Osteoblast (primary cell): ENCODE measurements around the gene ELMOD2. TPM values are rescaled to one million over a fixed set of nuclear protein-coding genes. Genes with fewer than 3 reads are reported as not detected.

Experiments
- DNase-seq: peaks from one replicate; pipeline ENCODE4 v3.0.0; 2011; ENCODE audit warnings: low spot score, mixed read lengths; ENCODE audit not compliant: insufficient read length; ENCODE audit errors: missing footprints
- H2AFZ ChIP-seq: 2 replicates; pipeline ENCODE4 v1.6.0; 2011; ENCODE audit warnings: mild to moderate bottlenecking, low read length
- H3K27ac ChIP-seq: 2 replicates; pipeline ENCODE4 v1.5.1; 2011; ENCODE audit warnings: mild to moderate bottlenecking, low read depth, low read length, moderate library complexity
- H3K27me3 ChIP-seq: 2 replicates; pipeline ENCODE4 v1.6.0; 2012; ENCODE audit warnings: mild to moderate bottlenecking, control low read depth, inconsistent platforms, low read length, moderate library complexity; ENCODE audit not compliant: insufficient read depth
- H3K36me3 ChIP-seq: 2 replicates; pipeline ENCODE4 v1.5.1; 2011; ENCODE audit warnings: mild to moderate bottlenecking, low read length, control low read depth, moderate library complexity; ENCODE audit not compliant: insufficient read depth
- H3K4me1 ChIP-seq: 2 replicates; pipeline ENCODE4 v1.5.1; 2011; ENCODE audit warnings: mild to moderate bottlenecking, low read length, control low read depth, moderate library complexity; ENCODE audit not compliant: insufficient read depth
- H3K4me2 ChIP-seq: 2 replicates; pipeline ENCODE4 v1.6.0; 2011; ENCODE audit warnings: mild to moderate bottlenecking, low read length; ENCODE audit not compliant: insufficient read depth
- H3K4me3 ChIP-seq: fragments of 200-600 bp; sonication (generic); 3 replicates; pipeline ENCODE4 v1.5.1; 2012; ENCODE audit warnings: mild to moderate bottlenecking, low read length, inconsistent platforms; ENCODE audit not compliant: insufficient read depth
- H3K79me2 ChIP-seq: 2 replicates; pipeline ENCODE4 v1.6.0; 2012; ENCODE audit warnings: mild to moderate bottlenecking, low read length, control low read depth, inconsistent platforms; ENCODE audit not compliant: insufficient read depth
- H3K9me3 ChIP-seq: 2 replicates; pipeline ENCODE4 v1.5.1; 2011; ENCODE audit warnings: low read depth, low read length, control low read depth
- H4K20me1 ChIP-seq: 2 replicates; pipeline ENCODE4 v1.6.0; 2012; ENCODE audit warnings: mild to moderate bottlenecking, low read length, control low read depth; ENCODE audit not compliant: insufficient read depth
- CTCF ChIP-seq: IDR thresholded peaks from 2 replicates; pipeline ENCODE4 v1.5.1; 2011; ENCODE audit warnings: mild to moderate bottlenecking, low read depth, low read length, moderate library complexity; ENCODE audit errors: extremely low read depth
- total RNA-seq: library from RNA; depleted of rRNA; stranded (reverse); fragments of >200 nt; gene quantifications from 2 replicates; pipeline ENCODE4 v1.2.3, GENCODE V29; 2012

ELMOD2 gene
- total RNA-seq, 1 donor, result 35.1 TPM

GRCh38 chr4:140515423-140515822 is 8.5 kb upstream of the ELMOD2 start:
- H3K27ac ChIP-seq, result no peak overlapping the region
- no peak overlapping the region for H2AFZ ChIP-seq
- no peak for DNase-seq
- no peaks in the 10 kb centered on the region for H4K20me1 ChIP-seq
- no peak overlapping the region for H3K4me3 ChIP-seq
- H3K36me3 ChIP-seq, result no peaks in the 10 kb centered on the region
- H3K4me1 ChIP-seq, result no peaks in the 10 kb centered on the region
- no peak overlapping the region for H3K4me2 ChIP-seq
- no peak for TF ChIP-seq CTCF
- peaks cover 6% of the 10 kb centered on the region for H3K27me3 ChIP-seq
- no peaks in the 10 kb centered on the region for H3K9me3 ChIP-seq
- no peaks in the 10 kb centered on the region for H3K79me2 ChIP-seq

- peak overlapping the region; percentile 94 for H2AFZ ChIP-seq
- peak overlapping the region; percentile 98 for H3K4me2 ChIP-seq
- H3K36me3 ChIP-seq, result peaks cover 6% of the 10 kb centered on the region
- peaks cover 23% of the 10 kb centered on the region for H3K79me2 ChIP-seq
- H3K4me1 ChIP-seq, result peaks cover 14% of the 10 kb centered on the region
- H3K9me3 ChIP-seq, result no peaks in the 10 kb centered on the region
- H4K20me1 ChIP-seq, result no peaks in the 10 kb centered on the region
- DNase-seq, result no peak
- peak overlapping the region; percentile 83 for H3K4me3 ChIP-seq
- no peaks in the 10 kb centered on the region for H3K27me3 ChIP-seq
- no peak overlapping the region for H3K27ac ChIP-seq
- TF ChIP-seq CTCF, result no peak
Observed at GRCh38 chr4:140523370-140523856, 555 bp upstream of the ELMOD2 start.

GRCh38 chr4:140529434-140529833 is 5.5 kb downstream of the ELMOD2 start:
- H3K4me2 ChIP-seq, result no peak overlapping the region
- peaks cover 22% of the 10 kb centered on the region for H3K79me2 ChIP-seq
- H2AFZ ChIP-seq, result no peak overlapping the region
- H3K27ac ChIP-seq, result no peak overlapping the region
- no peaks in the 10 kb centered on the region for H3K27me3 ChIP-seq
- no peaks in the 10 kb centered on the region for H4K20me1 ChIP-seq
- H3K36me3 ChIP-seq, result peaks cover 12% of the 10 kb centered on the region
- H3K4me1 ChIP-seq, result peaks cover 14% of the 10 kb centered on the region
- no peak overlapping the region for H3K4me3 ChIP-seq
- TF ChIP-seq CTCF, result no peak
- DNase-seq, result no peak
- no peaks in the 10 kb centered on the region for H3K9me3 ChIP-seq

- H3K79me2 ChIP-seq, result no peaks in the 10 kb centered on the region
- peaks cover 6% of the 10 kb centered on the region for H3K36me3 ChIP-seq
- H4K20me1 ChIP-seq, result no peaks in the 10 kb centered on the region
- peak overlapping the region; percentile 63 for H3K27ac ChIP-seq
- H3K27me3 ChIP-seq, result no peaks in the 10 kb centered on the region
- peaks cover 7% of the 10 kb centered on the region for H3K4me1 ChIP-seq
- H3K4me3 ChIP-seq, result no peak overlapping the region
- H3K9me3 ChIP-seq, result no peaks in the 10 kb centered on the region
- TF ChIP-seq CTCF, result no peak
- DNase-seq, result peak; percentile 57
- no peak overlapping the region for H3K4me2 ChIP-seq
- peak overlapping the region; percentile 13 for H2AFZ ChIP-seq
Observed at GRCh38 chr4:140533951-140534480, 10.0 kb downstream of the ELMOD2 start.
